Muscle of leg (tissue), 11 donors: ENCODE measurements around the gene TRAPPC12. TPM values are rescaled to one million over a fixed set of nuclear protein-coding genes. Genes with fewer than 3 reads are reported as not detected.
A peak's percentile ranks its signal among the peaks of the same experiment; 100 is the strongest.

Experiments used
- DNase-seq: peaks from one replicate; pipeline ENCODE4 v3.0.0; 2013
- H3K27ac ChIP-seq: one replicate; pipeline ENCODE4 v1.5.1; 2013; ENCODE audit warnings: mild to moderate bottlenecking, low read length, control low read depth
- H3K27me3 ChIP-seq: one replicate; pipeline ENCODE4 v1.6.1; 2013; ENCODE audit warnings: low read length; ENCODE audit not compliant: control insufficient read depth, insufficient read depth
- H3K36me3 ChIP-seq: one replicate; pipeline ENCODE4 v1.6.1; 2013; ENCODE audit warnings: low read length; ENCODE audit not compliant: control insufficient read depth, insufficient read depth
- H3K4me1 ChIP-seq: one replicate; pipeline ENCODE4 v1.6.1; 2013; ENCODE audit warnings: low read length; ENCODE audit not compliant: control insufficient read depth, insufficient read depth
- H3K4me3 ChIP-seq: one replicate; pipeline ENCODE4 v1.5.1; 2013; ENCODE audit warnings: low read length, control low read depth
- H3K9me3 ChIP-seq: replicated peaks from 2 replicates; pipeline ENCODE4 v1.6.1; 2013; ENCODE audit warnings: low read depth, low read length; ENCODE audit not compliant: control insufficient read depth
- WGBS: methylation state at CpG from one replicate; pipeline ENCODE4 v1.1.5; 2013; ENCODE audit warnings: missing lambda C conversion rate; ENCODE audit not compliant: insufficient coverage; 5-methylcytosine and 5-hydroxymethylcytosine counted together
- polyA plus RNA-seq, 8 donors: library from polyadenylated mRNA; unstranded; fragments of 120-200 nt; gene quantifications; one replicate each; pipeline versions ENCODE4 v1.2.1 to v1.2.3, GENCODE V29; 2013; ENCODE audit warnings: inconsistent platforms in 1 of 8, low replicate concordance in 1 of 8; ENCODE audit not compliant: insufficient read length in 8 of 8, insufficient read depth in 1 of 8
- total RNA-seq: library from RNA; stranded (reverse); fragments of 120-200 nt; gene quantifications from one replicate; pipeline ENCODE4 v1.2.4, GENCODE V29; 2013

The TRAPPC12 gene
- total and polyA plus RNA-seq, 9 donors: 55.5 to 83.7 (median 66.0) TPM

- peak overlapping the region; percentile 85 for H3K27ac ChIP-seq
- H3K4me1 ChIP-seq: peaks cover 56% of the 10 kb centered on the region
- H3K36me3 ChIP-seq: peaks cover 67% of the 10 kb centered on the region
- no peaks in the 10 kb centered on the region for H3K27me3 ChIP-seq
- WGBS: 75% methylated on average over 6 of the region's 17 CpGs
- no peak overlapping the region for H3K4me3 ChIP-seq
- DNase-seq: peak; percentile 57
- no peaks in the 10 kb centered on the region for H3K9me3 ChIP-seq
Observed at GRCh38 chr2:3470856-3471737, 91.6 kb downstream of the TRAPPC12 start.

- DNase-seq: no peak
- H3K27me3 ChIP-seq: no peaks in the 10 kb centered on the region
- H3K36me3 ChIP-seq: peaks cover 62% of the 10 kb centered on the region
- peak overlapping the region; percentile 85 for H3K27ac ChIP-seq
- WGBS: 91% methylated on average over 8 of the region's 10 CpGs
- H3K9me3 ChIP-seq: no peaks in the 10 kb centered on the region
- peaks cover 60% of the 10 kb centered on the region for H3K4me1 ChIP-seq
- no peak overlapping the region for H3K4me3 ChIP-seq
Observed at GRCh38 chr2:3472296-3472695, 92.8 kb downstream of the TRAPPC12 start.

- peaks cover 58% of the 10 kb centered on the region for H3K36me3 ChIP-seq
- 48% methylated on average over 5 of the region's 10 CpGs for WGBS
- peak overlapping the region; percentile 29 for H3K27ac ChIP-seq
- H3K4me3 ChIP-seq: no peak overlapping the region
- no peaks in the 10 kb centered on the region for H3K9me3 ChIP-seq
- no peak for DNase-seq
- H3K27me3 ChIP-seq: no peaks in the 10 kb centered on the region
- peaks cover 60% of the 10 kb centered on the region for H3K4me1 ChIP-seq
Observed at GRCh38 chr2:3472966-3473365, 93.5 kb downstream of the TRAPPC12 start.

GRCh38 chr2:3475771-3476170, 96.3 kb downstream of the TRAPPC12 start:
- Histone ChIP-seq H3K9me3 (no peaks in the 10 kb centered on the region), H3K27ac (peak overlapping the region; percentile 91), H3K4me1 (peaks cover 44% of the 10 kb centered on the region), H3K36me3 (peaks cover 59% of the 10 kb centered on the region), H3K4me3 (no peak overlapping the region), H3K27me3 (no peaks in the 10 kb centered on the region)
- DNase-seq: no peak
- WGBS: 86% methylated on average over 25 of the region's 28 CpGs

GRCh38 chr2:3476321-3476984, 97.0 kb downstream of the TRAPPC12 start:
- WGBS: 67% methylated on average over 9 of the region's 14 CpGs
- H3K27ac ChIP-seq: peak overlapping the region; percentile 91
- peaks cover 56% of the 10 kb centered on the region for H3K36me3 ChIP-seq
- no peaks in the 10 kb centered on the region for H3K27me3 ChIP-seq
- DNase-seq: peak; percentile 82
- no peak overlapping the region for H3K4me3 ChIP-seq
- H3K9me3 ChIP-seq: no peaks in the 10 kb centered on the region
- H3K4me1 ChIP-seq: peaks cover 38% of the 10 kb centered on the region

DNA sequence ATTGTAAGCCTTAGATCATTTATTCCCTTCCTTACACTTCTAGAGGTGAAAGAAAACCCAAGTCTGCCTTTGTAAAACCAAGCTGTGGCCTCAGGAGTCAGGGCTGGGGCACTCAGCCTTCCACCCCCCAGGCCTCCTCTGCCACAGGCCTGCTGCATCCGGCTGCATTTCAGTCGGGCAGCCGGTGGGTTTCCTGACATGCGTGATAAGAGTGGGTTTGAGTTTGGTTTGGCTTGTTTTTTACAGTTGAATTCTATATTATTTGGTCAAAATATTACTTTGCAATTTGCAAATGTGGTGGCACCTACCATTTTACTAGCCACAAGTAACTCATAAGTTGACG, 97.5 kb downstream of the TRAPPC12 start:
- peak overlapping the region; percentile 91 for H3K27ac ChIP-seq
- H3K27me3 ChIP-seq: no peaks in the 10 kb centered on the region
- no peak overlapping the region for H3K4me3 ChIP-seq
- H3K9me3 ChIP-seq: no peaks in the 10 kb centered on the region
- WGBS: no CpG with 5 or more reads among the region's 5 CpGs
- H3K4me1 ChIP-seq: peaks cover 33% of the 10 kb centered on the region
- no peak for DNase-seq
- H3K36me3 ChIP-seq: peaks cover 58% of the 10 kb centered on the region

GRCh38 chr2:3478846-3479385, 99.4 kb downstream of the TRAPPC12 start:
- Histone ChIP-seq H3K4me3 (no peak overlapping the region), H3K4me1 (peaks cover 21% of the 10 kb centered on the region), H3K9me3 (no peaks in the 10 kb centered on the region), H3K27me3 (no peaks in the 10 kb centered on the region), H3K36me3 (peaks cover 46% of the 10 kb centered on the region), H3K27ac (no peak overlapping the region)
- 91% methylated on average over 18 of the region's 19 CpGs for whole genome bisulfite sequencing
- no peak for DNase-seq

GRCh38 chr2:3479430-3480320, 100.2 kb downstream of the TRAPPC12 start:
- DNase-seq: no peak
- peaks cover 47% of the 10 kb centered on the region for H3K36me3 ChIP-seq
- 71% methylated on average over 24 of the region's 31 CpGs for whole genome bisulfite sequencing

GRCh38 chr2:3480352-3481010, 101.0 kb downstream of the TRAPPC12 start:
- Histone ChIP-seq H3K36me3 (peaks cover 48% of the 10 kb centered on the region), H3K9me3 (no peaks in the 10 kb centered on the region), H3K27me3 (no peaks in the 10 kb centered on the region), H3K4me3 (no peak overlapping the region), H3K27ac (no peak overlapping the region), H3K4me1 (peaks cover 16% of the 10 kb centered on the region)
- WGBS: 56% methylated on average over 5 of the region's 7 CpGs
- no peak for DNase-seq

More at GRCh38 chr2:3479430-3480320, 100.2 kb downstream of the TRAPPC12 start:
- Histone ChIP-seq H3K9me3 (no peaks in the 10 kb centered on the region), H3K27me3 (no peaks in the 10 kb centered on the region), H3K4me1 (peaks cover 21% of the 10 kb centered on the region), H3K4me3 (no peak overlapping the region), H3K27ac (no peak overlapping the region)
